ENCODE measurements around the gene ZDHHC5.
"Not testable (repeated sequence)": the region's sequence is repeated elsewhere in the genome, so short reads cannot be mapped to it uniquely, and the experiment has no call there.

Gene ZDHHC5

GRCh38 chr11:57650739-57651090 lies 17.2 kb upstream of the ZDHHC5 start:
- peaks cover 49% of the 10 kb centered on the region for H3K4me1 Mint-ChIP-seq
- no peak overlapping the region for H3K27ac Mint-ChIP-seq
- H3K27me3 Mint-ChIP-seq = peaks cover 17% of the 10 kb centered on the region
- H3K4me3 Mint-ChIP-seq = no peak overlapping the region
- no peaks in the 10 kb centered on the region for H3K36me3 Mint-ChIP-seq
- no peaks in the 10 kb centered on the region for H3K9me3 Mint-ChIP-seq

GRCh38 chr11:57651408-57651807 lies 16.5 kb upstream of the ZDHHC5 start:
- Mint-ChIP-seq H3K9me3 (no peaks in the 10 kb centered on the region), H3K4me1 (peaks cover 48% of the 10 kb centered on the region), H3K4me3 (no peak overlapping the region), H3K27me3 (peaks cover 11% of the 10 kb centered on the region), H3K27ac (no peak overlapping the region), H3K36me3 (no peaks in the 10 kb centered on the region)

GRCh38 chr11:57652230-57652629 lies 15.7 kb upstream of the ZDHHC5 start:
- H3K27ac Mint-ChIP-seq, H3K27me3 Mint-ChIP-seq, H3K36me3 Mint-ChIP-seq, H3K9me3 Mint-ChIP-seq: not testable (repeated sequence)
- Mint-ChIP-seq H3K4me3 (peak overlapping the region; percentile 23), H3K4me1 (peaks cover 46% of the 10 kb centered on the region)

GRCh38 chr11:57652662-57653061 lies 15.3 kb upstream of the ZDHHC5 start:
- Mint-ChIP-seq H3K36me3 (peaks cover 2% of the 10 kb centered on the region), H3K27ac (no peak overlapping the region), H3K4me3 (peak overlapping the region; percentile 23), H3K4me1 (peaks cover 49% of the 10 kb centered on the region), H3K27me3 (peaks cover 4% of the 10 kb centered on the region), H3K9me3 (no peaks in the 10 kb centered on the region)

- H3K27me3 Mint-ChIP-seq = peaks cover 1% of the 10 kb centered on the region
- peak overlapping the region; percentile 77 for H3K27ac Mint-ChIP-seq
- peaks cover 49% of the 10 kb centered on the region for H3K4me1 Mint-ChIP-seq
- no peak overlapping the region for H3K4me3 Mint-ChIP-seq
- no peaks in the 10 kb centered on the region for H3K9me3 Mint-ChIP-seq
- peaks cover 2% of the 10 kb centered on the region for H3K36me3 Mint-ChIP-seq
Measured at GRCh38 chr11:57653163-57653562, 14.8 kb upstream of the ZDHHC5 start.

- peaks cover 6% of the 10 kb centered on the region for H3K36me3 Mint-ChIP-seq
Measured at GRCh38 chr11:57656885-57657193, 11.1 kb upstream of the ZDHHC5 start.

GRCh38 chr11:57657194-57658022 lies 10.5 kb upstream of the ZDHHC5 start, which contains the start of gene CLP1:
CLP1 (plus strand) TSS chr11:57657762; CDS start chr11:57659477, 1,715 bp downstream.
- Mint-ChIP-seq H3K27ac (peak within 1 kb of the TSS; percentile 98), H3K9me3 (no peaks in the 10 kb centered on the region), H3K4me3 (peak within 1 kb of the TSS; percentile 100), H3K27me3 (no peaks in the 10 kb centered on the region), H3K4me1 (peaks cover 38% of the 10 kb centered on the region), H3K36me3 (peaks cover 6% of the 10 kb centered on the region)

More at GRCh38 chr11:57656885-57657193, 11.1 kb upstream of the ZDHHC5 start:
- Mint-ChIP-seq H3K27ac (peak overlapping the region; percentile 56), H3K4me1 (peaks cover 38% of the 10 kb centered on the region), H3K4me3 (peak overlapping the region; percentile 67), H3K27me3 (no peaks in the 10 kb centered on the region), H3K9me3 (no peaks in the 10 kb centered on the region)

- H3K4me1 Mint-ChIP-seq = peaks cover 38% of the 10 kb centered on the region
- no peaks in the 10 kb centered on the region for H3K9me3 Mint-ChIP-seq
- H3K27ac Mint-ChIP-seq = peak overlapping the region; percentile 98
- H3K27me3 Mint-ChIP-seq = no peaks in the 10 kb centered on the region
- peaks cover 6% of the 10 kb centered on the region for H3K36me3 Mint-ChIP-seq
- H3K4me3 Mint-ChIP-seq = peak overlapping the region; percentile 100
Measured at GRCh38 chr11:57658023-57658361, 9.9 kb upstream of the ZDHHC5 start.

GRCh38 chr11:57659669-57660068 lies 8.2 kb upstream of the ZDHHC5 start:
- Mint-ChIP-seq H3K4me1 (peaks cover 37% of the 10 kb centered on the region), H3K27ac (no peak overlapping the region), H3K27me3 (no peaks in the 10 kb centered on the region), H3K36me3 (peaks cover 6% of the 10 kb centered on the region), H3K9me3 (no peaks in the 10 kb centered on the region), H3K4me3 (no peak overlapping the region)

- H3K27ac Mint-ChIP-seq = no peak overlapping the region
- H3K4me3 Mint-ChIP-seq = no peak overlapping the region
- peaks cover 42% of the 10 kb centered on the region for H3K4me1 Mint-ChIP-seq
- H3K9me3 Mint-ChIP-seq = no peaks in the 10 kb centered on the region
- H3K36me3 Mint-ChIP-seq = peaks cover 4% of the 10 kb centered on the region
- H3K27me3 Mint-ChIP-seq = no peaks in the 10 kb centered on the region
Measured at GRCh38 chr11:57662893-57663292, 5.0 kb upstream of the ZDHHC5 start.

GRCh38 chr11:57663975-57664374 lies 3.9 kb upstream of the ZDHHC5 start:
- H3K9me3 Mint-ChIP-seq = no peaks in the 10 kb centered on the region
- no peak overlapping the region for H3K27ac Mint-ChIP-seq
- peaks cover 38% of the 10 kb centered on the region for H3K4me1 Mint-ChIP-seq
- H3K36me3 Mint-ChIP-seq = peaks cover 4% of the 10 kb centered on the region
- H3K4me3 Mint-ChIP-seq = no peak overlapping the region
- H3K27me3 Mint-ChIP-seq = no peaks in the 10 kb centered on the region

GRCh38 chr11:57667117-57667735 lies 688 bp upstream of the ZDHHC5 start:
- peak overlapping the region; percentile 100 for H3K27ac Mint-ChIP-seq
- peak overlapping the region; percentile 96 for H3K4me3 Mint-ChIP-seq
- peaks cover 4% of the 10 kb centered on the region for H3K36me3 Mint-ChIP-seq
- H3K27me3 Mint-ChIP-seq = no peaks in the 10 kb centered on the region
- no peaks in the 10 kb centered on the region for H3K9me3 Mint-ChIP-seq
- H3K4me1 Mint-ChIP-seq = peaks cover 59% of the 10 kb centered on the region

GRCh38 chr11:57668434-57668782 lies 494 bp downstream of the ZDHHC5 start:
- Mint-ChIP-seq H3K36me3 (peaks cover 9% of the 10 kb centered on the region), H3K9me3 (no peaks in the 10 kb centered on the region), H3K4me3 (peak overlapping the region; percentile 96), H3K4me1 (peaks cover 66% of the 10 kb centered on the region), H3K27ac (peak overlapping the region; percentile 99), H3K27me3 (no peaks in the 10 kb centered on the region)

GRCh38 chr11:57674251-57674650 lies 6.3 kb downstream of the ZDHHC5 start:
- Mint-ChIP-seq H3K27me3 (no peaks in the 10 kb centered on the region), H3K27ac (peak overlapping the region; percentile 82), H3K4me3 (peak overlapping the region; percentile 6), H3K36me3 (peaks cover 24% of the 10 kb centered on the region), H3K4me1 (peaks cover 86% of the 10 kb centered on the region), H3K9me3 (no peaks in the 10 kb centered on the region)

GRCh38 chr11:57675176-57675941 lies 7.4 kb downstream of the ZDHHC5 start:
- Mint-ChIP-seq H3K4me3 (peak overlapping the region; percentile 61), H3K36me3 (peaks cover 24% of the 10 kb centered on the region), H3K27ac (peak overlapping the region; percentile 72), H3K27me3 (no peaks in the 10 kb centered on the region), H3K9me3 (no peaks in the 10 kb centered on the region), H3K4me1 (peaks cover 84% of the 10 kb centered on the region)

- Mint-ChIP-seq H3K4me1 (peaks cover 72% of the 10 kb centered on the region), H3K4me3 (no peak overlapping the region), H3K27me3 (no peaks in the 10 kb centered on the region), H3K36me3 (peaks cover 23% of the 10 kb centered on the region), H3K9me3 (no peaks in the 10 kb centered on the region), H3K27ac (no peak overlapping the region)
Measured at GRCh38 chr11:57679396-57679795, 11.5 kb downstream of the ZDHHC5 start.

Measured in activated naive CD4-positive, alpha-beta T cell treated with anti-CD3 and anti-CD28 coated beads, Interleukin-2, amount 50 U/mL, for 24 hours (primary cell).